Neural cell (in vitro differentiated cells): ENCODE results near the gene PLCL2. TPM values are rescaled to one million over a fixed set of nuclear protein-coding genes. Genes with fewer than 3 reads are reported as not detected.

Experiments
- H2AFZ ChIP-seq: fragments of 200-600, 300-800 bp; sonication (generic), shearing (Covaris generic); 2 replicates; pipeline ENCODE4 v1.6.0; 2014; ENCODE audit warnings: low read depth, mild to moderate bottlenecking, antibody characterized with exemption, low read length, moderate library complexity
- H3F3A ChIP-seq: fragments of 200-600 bp; shearing (Covaris generic); 2 replicates; pipeline ENCODE4 v1.6.1; 2016; ENCODE audit warnings: mild to moderate bottlenecking, moderate library complexity, mixed read lengths, antibody characterized with exemption, low read length; ENCODE audit not compliant: insufficient read depth, poor library complexity, severe bottlenecking
- H3K27ac ChIP-seq: fragments of 200-600, 300-800 bp; sonication (generic), shearing (Covaris generic); 2 replicates; pipeline ENCODE4 v1.5.1; 2014; ENCODE audit warnings: mild to moderate bottlenecking, low read length, moderate library complexity
- H3K27me3 ChIP-seq: fragments of 300-800, 200-600 bp; sonication (generic), shearing (Covaris generic); 2 replicates; pipeline ENCODE4 v1.6.0; 2014; ENCODE audit warnings: mild to moderate bottlenecking, low read depth, low read length, moderate library complexity; ENCODE audit not compliant: insufficient read depth
- H3K36me3 ChIP-seq: fragments of 300-800, 200-600 bp; sonication (generic), shearing (Covaris generic); 2 replicates; pipeline ENCODE4 v1.5.1; 2014; ENCODE audit warnings: mild to moderate bottlenecking, antibody characterized with exemption, low read length, moderate library complexity; ENCODE audit not compliant: insufficient read depth
- H3K4me2 ChIP-seq: fragments of 300-800, 200-600 bp; sonication (generic), shearing (Covaris generic); 2 replicates; pipeline ENCODE4 v1.6.0; 2014; ENCODE audit warnings: mild to moderate bottlenecking, low read length
- H3K4me3 ChIP-seq: fragments of 300-800, 200-600 bp; sonication (generic), shearing (Covaris generic); 2 replicates; pipeline ENCODE4 v1.5.1; 2014; ENCODE audit warnings: mild to moderate bottlenecking, low read length, moderate library complexity
- H3K79me2 ChIP-seq: fragments of 200-600 bp; shearing (Covaris generic); replicated peaks from 2 replicates; pipeline ENCODE4 v1.6.0; 2014; ENCODE audit warnings: mild to moderate bottlenecking, low read length, moderate library complexity; ENCODE audit not compliant: insufficient read depth
- H3K9ac ChIP-seq: fragments of 300-800, 200-600 bp; sonication (generic), shearing (Covaris generic); 2 replicates; pipeline ENCODE4 v1.6.1; 2016; ENCODE audit warnings: mild to moderate bottlenecking, low read length, mixed read lengths
- H3K9me2 ChIP-seq: fragments of 200-600 bp; shearing (Covaris generic); 2 replicates; pipeline ENCODE4 v1.6.1; 2016; ENCODE audit warnings: mild to moderate bottlenecking, low read length, mixed read lengths; ENCODE audit not compliant: insufficient read depth
- H3K9me3 ChIP-seq: fragments of 200-600, 300-800 bp; sonication (generic), shearing (Covaris generic); 2 replicates; pipeline ENCODE4 v1.6.1; 2016; ENCODE audit warnings: mild to moderate bottlenecking, mixed run types, low read length, moderate library complexity, mixed read lengths
- H4K20me1 ChIP-seq: fragments of 200-600 bp; shearing (Covaris generic); 2 replicates; pipeline ENCODE4 v1.6.1; 2016; ENCODE audit warnings: mild to moderate bottlenecking, mixed run types; ENCODE audit not compliant: insufficient read depth
- EP300 ChIP-seq: fragments of 450-650 bp; conservative IDR thresholded peaks from 2 replicates; pipeline ENCODE4 v1.6.1; 2014; ENCODE audit warnings: antibody characterized with exemption, mild to moderate bottlenecking, moderate library complexity; ENCODE audit not compliant: poor library complexity, severe bottlenecking
- EZH2 ChIP-seq: fragments of 200-600, 300-800 bp; shearing (Covaris generic), sonication (generic); IDR thresholded peaks from 2 replicates; pipeline ENCODE4 v1.6.1; 2014; ENCODE audit warnings: antibody characterized with exemption, low read length, borderline replicate concordance, mild to moderate bottlenecking; ENCODE audit not compliant: insufficient read depth, poor library complexity, severe bottlenecking
- MXI1 ChIP-seq: fragments of 450-650 bp; conservative IDR thresholded peaks from 2 replicates; pipeline ENCODE4 v1.6.1; 2014; ENCODE audit warnings: antibody characterized with exemption, mild to moderate bottlenecking; ENCODE audit not compliant: poor library complexity, severe bottlenecking
- POLR2AphosphoS5 ChIP-seq: IDR thresholded peaks from 2 replicates; pipeline ENCODE4 v1.6.1; 2012
- RAD21 ChIP-seq: fragments of 450-650 bp; conservative IDR thresholded peaks from 2 replicates; pipeline ENCODE4 v1.6.1; 2014; ENCODE audit warnings: antibody characterized with exemption, mild to moderate bottlenecking, moderate library complexity
- REST ChIP-seq: IDR thresholded peaks from 2 replicates; pipeline ENCODE4 v1.6.1; 2012; ENCODE audit warnings: borderline replicate concordance
- SMC3 ChIP-seq: fragments of 450-650 bp; conservative IDR thresholded peaks from 2 replicates; pipeline ENCODE4 v1.6.1; 2014; ENCODE audit warnings: antibody characterized with exemption, mild to moderate bottlenecking, moderate library complexity; ENCODE audit not compliant: poor library complexity
- TAF1 ChIP-seq: IDR thresholded peaks from 2 replicates; pipeline ENCODE4 v1.6.1; 2012; ENCODE audit warnings: low read depth
- polyA plus RNA-seq: library from polyadenylated mRNA; depleted of rRNA; stranded (reverse); fragments of >200 nt; gene quantifications from 2 replicates; pipeline ENCODE4 v1.2.3, GENCODE V29; 2014
- TF ChIP-seq, protein P1 (sequence below): fragments of 450-650 bp; IDR thresholded peaks from 2 replicates; pipeline ENCODE4 v1.5.1; 2014; ENCODE audit warnings: antibody characterized with exemption, mild to moderate bottlenecking, moderate library complexity; ENCODE audit not compliant: poor library complexity, severe bottlenecking

Gene PLCL2
- polyA plus RNA-seq, 1 donor from 2014 or later, result 69.8 TPM

DNA sequence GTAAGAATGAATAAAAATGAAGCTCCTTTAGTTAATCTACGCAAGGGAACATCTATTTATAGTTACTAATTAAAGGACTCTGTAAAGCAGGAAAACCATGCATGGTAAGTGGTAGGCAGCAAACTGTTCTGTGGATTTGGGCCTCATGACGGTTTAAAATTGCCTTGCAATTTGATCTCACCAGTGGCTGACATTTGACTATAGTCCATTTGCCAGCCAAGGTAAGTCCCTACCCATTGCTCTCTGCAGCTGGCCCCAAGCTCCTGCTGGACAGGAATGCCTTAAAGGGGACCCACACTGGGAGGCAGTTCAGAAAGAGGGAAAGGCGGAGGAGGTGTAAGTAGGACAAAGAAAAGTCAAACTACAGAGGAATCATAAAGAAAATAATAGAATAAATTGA, 203.3 kb downstream of the PLCL2 start:
- Histone ChIP-seq H3K4me3 (no peak overlapping the region), H3K4me2 (no peak overlapping the region), H3K27me3 (no peaks in the 10 kb centered on the region), H3K9me3 (no peaks in the 10 kb centered on the region), H4K20me1 (no peaks in the 10 kb centered on the region), H3K79me2 (no peaks in the 10 kb centered on the region), H3K36me3 (peaks cover 7% of the 10 kb centered on the region), H3K9ac (no peak overlapping the region), H3K9me2 (no peaks in the 10 kb centered on the region), H3F3A (no peaks in the 10 kb centered on the region), H3K27ac (no peak overlapping the region), H2AFZ (no peak overlapping the region)
- no peak for TF ChIP-seq EZH2

GRCh38 chr3:17088602-17089313, 204.0 kb downstream of the PLCL2 start:
- Histone ChIP-seq H3F3A (no peaks in the 10 kb centered on the region), H3K27me3 (no peaks in the 10 kb centered on the region), H3K4me2 (no peak overlapping the region), H3K27ac (no peak overlapping the region), H4K20me1 (no peaks in the 10 kb centered on the region), H3K79me2 (no peaks in the 10 kb centered on the region), H2AFZ (no peak overlapping the region), H3K9me3 (no peaks in the 10 kb centered on the region), H3K36me3 (peaks cover 7% of the 10 kb centered on the region), H3K9ac (no peak overlapping the region), H3K9me2 (no peaks in the 10 kb centered on the region), H3K4me3 (no peak overlapping the region)
- no peak for TF ChIP-seq REST
- TF ChIP-seq, protein P1, sequence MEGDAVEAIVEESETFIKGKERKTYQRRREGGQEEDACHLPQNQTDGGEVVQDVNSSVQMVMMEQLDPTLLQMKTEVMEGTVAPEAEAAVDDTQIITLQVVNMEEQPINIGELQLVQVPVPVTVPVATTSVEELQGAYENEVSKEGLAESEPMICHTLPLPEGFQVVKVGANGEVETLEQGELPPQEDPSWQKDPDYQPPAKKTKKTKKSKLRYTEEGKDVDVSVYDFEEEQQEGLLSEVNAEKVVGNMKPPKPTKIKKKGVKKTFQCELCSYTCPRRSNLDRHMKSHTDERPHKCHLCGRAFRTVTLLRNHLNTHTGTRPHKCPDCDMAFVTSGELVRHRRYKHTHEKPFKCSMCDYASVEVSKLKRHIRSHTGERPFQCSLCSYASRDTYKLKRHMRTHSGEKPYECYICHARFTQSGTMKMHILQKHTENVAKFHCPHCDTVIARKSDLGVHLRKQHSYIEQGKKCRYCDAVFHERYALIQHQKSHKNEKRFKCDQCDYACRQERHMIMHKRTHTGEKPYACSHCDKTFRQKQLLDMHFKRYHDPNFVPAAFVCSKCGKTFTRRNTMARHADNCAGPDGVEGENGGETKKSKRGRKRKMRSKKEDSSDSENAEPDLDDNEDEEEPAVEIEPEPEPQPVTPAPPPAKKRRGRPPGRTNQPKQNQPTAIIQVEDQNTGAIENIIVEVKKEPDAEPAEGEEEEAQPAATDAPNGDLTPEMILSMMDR, result no peak
- no peak for TF ChIP-seq POLR2AphosphoS5
- no peak for TF ChIP-seq EZH2
- no peak for TF ChIP-seq EP300
- no peak for TF ChIP-seq RAD21
- TF ChIP-seq TAF1, result no peak
- no peak for TF ChIP-seq MXI1
- TF ChIP-seq SMC3, result no peak

DNA sequence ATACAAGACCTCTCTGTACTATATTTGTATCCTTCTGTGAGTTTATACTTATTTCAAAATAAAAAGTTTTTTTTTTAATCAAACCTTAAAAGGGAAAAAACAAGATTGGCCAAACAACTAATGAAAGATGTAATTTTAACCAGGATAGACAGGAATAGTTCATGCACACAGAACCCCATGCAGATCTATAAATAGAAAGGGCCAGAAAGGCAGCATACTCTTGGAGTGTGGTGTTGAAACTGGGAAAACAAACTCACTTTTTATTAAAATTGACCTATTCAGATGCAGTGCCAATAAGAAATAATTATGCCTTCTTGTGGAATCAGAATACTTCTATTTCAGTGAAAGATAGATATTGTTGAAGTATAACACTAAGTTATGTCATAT, 204.6 kb downstream of the PLCL2 start:
- H3K4me3 ChIP-seq, result no peak overlapping the region
- no peaks in the 10 kb centered on the region for H3K79me2 ChIP-seq
- no peaks in the 10 kb centered on the region for H4K20me1 ChIP-seq
- no peak overlapping the region for H3K4me2 ChIP-seq
- H3F3A ChIP-seq, result no peaks in the 10 kb centered on the region
- H3K9me3 ChIP-seq, result no peaks in the 10 kb centered on the region
- H3K9me2 ChIP-seq, result no peaks in the 10 kb centered on the region
- no peak overlapping the region for H3K9ac ChIP-seq
- TF ChIP-seq TAF1, result no peak
- TF ChIP-seq POLR2AphosphoS5, result no peak
- no peak for TF ChIP-seq EP300
- peaks cover 7% of the 10 kb centered on the region for H3K36me3 ChIP-seq
- H3K27ac ChIP-seq, result no peak overlapping the region
- no peaks in the 10 kb centered on the region for H3K27me3 ChIP-seq
- no peak overlapping the region for H2AFZ ChIP-seq
